ENCODE results near the gene ATP5MC3.

- TF ChIP-seq CTCF (IDR thresholded peaks at IDR 0.05) (no peak), POLR2A (IDR thresholded peaks at IDR 0.05) (no peak)
Measured at GRCh38 chr2:175170659-175171304, 10.7 kb downstream of the ATP5MC3 start.

Data from heart left ventricle (tissue), 13 donors.